GM12891 (cell line): ENCODE results near the gene ALDH5A1.

ENCODE experiments used
- POLR2A ChIP-seq: IDR thresholded peaks from 2 replicates; pipeline ENCODE4 v1.6.1; 2011; ENCODE audit warnings: low read depth, low read length, control low read depth
- POLR2AphosphoS5 ChIP-seq: IDR thresholded peaks from 2 replicates; pipeline ENCODE4 v1.6.1; 2011; ENCODE audit warnings: low read depth, low read length, control low read depth

- TF ChIP-seq POLR2A, result no peak
- no peak for TF ChIP-seq POLR2AphosphoS5
Measured at GRCh38 chr6:24506814-24507520, 12.2 kb downstream of the ALDH5A1 start.
